Measurements from ENCODE around the gene RHEX.

RHEX gene

GRCh38 chr1:206125346-206125745, 72.4 kb downstream of the RHEX start:
- H3K36me3 ChIP-seq (replicated peaks in 1 of 2; ENCODE audit: control insufficient read depth in 2 of 2, insufficient read depth in 2 of 2, low read length in 2 of 2) = no peaks in the 10 kb centered on the region
- H3K14ac ChIP-seq (ENCODE audit: low read length) = no peak overlapping the region
- no peak overlapping the region for H3K18ac ChIP-seq (ENCODE audit: low read length)
- DNase-seq (ENCODE audit: low spot score) = no peak
- no peak overlapping the region for H3K4me3 ChIP-seq (ENCODE audit: low read length in 2 of 2)
- H3K9ac ChIP-seq (ENCODE audit: low read depth, low read length, poor library complexity) = no peak overlapping the region
- H2BK12ac ChIP-seq (ENCODE audit: low read length) = no peak overlapping the region
- no peak overlapping the region for H3K4ac ChIP-seq (ENCODE audit: low read length)
- peaks cover 2 to 5% of the 10 kb centered on the region in 2 donors for H3K9me3 ChIP-seq (replicated peaks in 1 of 2; ENCODE audit: control insufficient read depth in 2 of 2, insufficient read depth in 1 of 2, low read depth in 1 of 2, low read length in 2 of 2)
- peaks cover 0 to 31% (median 0%) of the 10 kb centered on the region in 3 experiments for H3K27me3 ChIP-seq (ENCODE audit: control insufficient read depth in 3 of 3, insufficient read depth in 3 of 3, low read depth in 1 of 3, low read length in 3 of 3)
- H2BK15ac ChIP-seq (ENCODE audit: low read length) = no peak overlapping the region
- WGBS, 2 donors (ENCODE audit: extremely low coverage in 2 of 2, insufficient read length in 2 of 2, insufficient replicate concordance in 1 of 2) = no CpG with 5 or more reads among the region's 1 CpG
- no peak overlapping the region for H3K27ac ChIP-seq (replicated peaks; ENCODE audit: low read length)
- no peak overlapping the region for H4K8ac ChIP-seq (ENCODE audit: low read depth, low read length)
- no peak overlapping the region for H2AFZ ChIP-seq (ENCODE audit: low read length)
- no peak overlapping the region for H2AK5ac ChIP-seq (ENCODE audit: low read depth, low read length)
- no peak overlapping the region for H2BK120ac ChIP-seq (ENCODE audit: low read depth, low read length)
- no peak overlapping the region for H4K91ac ChIP-seq (ENCODE audit: low read depth, low read length, poor library complexity)
- no peak overlapping the region for H3K23ac ChIP-seq (ENCODE audit: low read depth, low read length, poor library complexity)
- H2BK5ac ChIP-seq (ENCODE audit: low read length) = no peak overlapping the region
- H3K4me1 ChIP-seq (ENCODE audit: control insufficient read depth in 2 of 2, insufficient read depth in 1 of 2, low read depth in 1 of 2, low read length in 2 of 2) = no peaks in the 10 kb centered on the region
- no peak overlapping the region for H3K4me2 ChIP-seq (ENCODE audit: insufficient read depth, low read length, poor library complexity, severe bottlenecking)
- no peaks in the 10 kb centered on the region for H3K79me1 ChIP-seq (ENCODE audit: low read depth, low read length)

- no peaks in the 10 kb centered on the region for H3K79me1 ChIP-seq (ENCODE audit: low read depth, low read length)
- no peak overlapping the region for H3K27ac ChIP-seq (replicated peaks; ENCODE audit: low read length)
- no peak overlapping the region for H2AFZ ChIP-seq (ENCODE audit: low read length)
- peaks cover 0 to 2% of the 10 kb centered on the region in 2 donors for H3K9me3 ChIP-seq (replicated peaks in 1 of 2; ENCODE audit: control insufficient read depth in 2 of 2, insufficient read depth in 1 of 2, low read depth in 1 of 2, low read length in 2 of 2)
- no peak overlapping the region for H2BK120ac ChIP-seq (ENCODE audit: low read depth, low read length)
- H2BK15ac ChIP-seq (ENCODE audit: low read length) = no peak overlapping the region
- no peak overlapping the region for H3K4me3 ChIP-seq (ENCODE audit: low read length in 2 of 2)
- no peak overlapping the region for H3K4me2 ChIP-seq (ENCODE audit: insufficient read depth, low read length, poor library complexity, severe bottlenecking)
- H3K4me1 ChIP-seq (ENCODE audit: control insufficient read depth in 2 of 2, insufficient read depth in 1 of 2, low read depth in 1 of 2, low read length in 2 of 2) = no peaks in the 10 kb centered on the region
- no peak for DNase-seq (ENCODE audit: low spot score)
- H2BK12ac ChIP-seq (ENCODE audit: low read length) = no peak overlapping the region
- H4K8ac ChIP-seq (ENCODE audit: low read depth, low read length) = no peak overlapping the region
- H2AK5ac ChIP-seq (ENCODE audit: low read depth, low read length) = no peak overlapping the region
- H4K91ac ChIP-seq (ENCODE audit: low read depth, low read length, poor library complexity) = no peak overlapping the region
- no peaks in the 10 kb centered on the region for H3K36me3 ChIP-seq (replicated peaks in 1 of 2; ENCODE audit: control insufficient read depth in 2 of 2, insufficient read depth in 2 of 2, low read length in 2 of 2)
- no peak overlapping the region for H3K9ac ChIP-seq (ENCODE audit: low read depth, low read length, poor library complexity)
- no peak overlapping the region for H3K4ac ChIP-seq (ENCODE audit: low read length)
- H3K27me3 ChIP-seq (ENCODE audit: control insufficient read depth in 3 of 3, insufficient read depth in 3 of 3, low read depth in 1 of 3, low read length in 3 of 3) = peaks cover 0 to 39% (median 0%) of the 10 kb centered on the region in 3 experiments
- no CpG with 5 or more reads among the region's 9 CpGs for WGBS, 2 donors (ENCODE audit: extremely low coverage in 2 of 2, insufficient read length in 2 of 2, insufficient replicate concordance in 1 of 2)
- H3K23ac ChIP-seq (ENCODE audit: low read depth, low read length, poor library complexity) = no peak overlapping the region
- H2BK5ac ChIP-seq (ENCODE audit: low read length) = no peak overlapping the region
- no peak overlapping the region for H3K14ac ChIP-seq (ENCODE audit: low read length)
- H3K18ac ChIP-seq (ENCODE audit: low read length) = no peak overlapping the region
Observed at GRCh38 chr1:206127336-206127735, 74.4 kb downstream of the RHEX start.

- Histone ChIP-seq H3K18ac (ENCODE audit: low read length) (no peak overlapping the region), H3K4me2 (ENCODE audit: insufficient read depth, low read length, poor library complexity, severe bottlenecking) (no peak overlapping the region), H3K9ac (ENCODE audit: low read depth, low read length, poor library complexity) (no peak overlapping the region), H2BK120ac (ENCODE audit: low read depth, low read length) (no peak overlapping the region), H3K27ac (replicated peaks; ENCODE audit: low read length) (no peak overlapping the region), H2BK5ac (ENCODE audit: low read length) (no peak overlapping the region), H2AFZ (ENCODE audit: low read length) (no peak overlapping the region), H4K91ac (ENCODE audit: low read depth, low read length, poor library complexity) (no peak overlapping the region), H3K4me3 (ENCODE audit: low read length in 2 of 2) (no peak overlapping the region), H2BK12ac (ENCODE audit: low read length) (no peak overlapping the region), H3K4me1 (ENCODE audit: control insufficient read depth in 2 of 2, insufficient read depth in 1 of 2, low read depth in 1 of 2, low read length in 2 of 2) (no peaks in the 10 kb centered on the region), H3K14ac (ENCODE audit: low read length) (no peak overlapping the region), H2AK5ac (ENCODE audit: low read depth, low read length) (no peak overlapping the region), H2BK15ac (ENCODE audit: low read length) (no peak overlapping the region), H4K8ac (ENCODE audit: low read depth, low read length) (no peak overlapping the region), H3K36me3 (replicated peaks in 1 of 2; ENCODE audit: control insufficient read depth in 2 of 2, insufficient read depth in 2 of 2, low read length in 2 of 2) (no peaks in the 10 kb centered on the region), H3K4ac (ENCODE audit: low read length) (no peak overlapping the region), H3K23ac (ENCODE audit: low read depth, low read length, poor library complexity) (no peak overlapping the region), H3K9me3 (replicated peaks in 1 of 2; ENCODE audit: control insufficient read depth in 2 of 2, insufficient read depth in 1 of 2, low read depth in 1 of 2, low read length in 2 of 2) (peaks cover 0 to 2% of the 10 kb centered on the region in 2 donors), H3K27me3 (ENCODE audit: control insufficient read depth in 3 of 3, insufficient read depth in 3 of 3, low read depth in 1 of 3, low read length in 3 of 3) (peaks cover 0 to 39% (median 0%) of the 10 kb centered on the region in 3 experiments), H3K79me1 (ENCODE audit: low read depth, low read length) (no peaks in the 10 kb centered on the region)
- WGBS, 2 donors (ENCODE audit: extremely low coverage in 2 of 2, insufficient read length in 2 of 2, insufficient replicate concordance in 1 of 2) = no CpG with 5 or more reads among the region's 4 CpGs
- no peak for DNase-seq (ENCODE audit: low spot score)
Observed at GRCh38 chr1:206128196-206128595, 75.2 kb downstream of the RHEX start.

- Histone ChIP-seq H3K23ac (ENCODE audit: low read depth, low read length, poor library complexity) (no peak overlapping the region), H3K4me1 (ENCODE audit: control insufficient read depth in 2 of 2, insufficient read depth in 1 of 2, low read depth in 1 of 2, low read length in 2 of 2) (peaks cover 0 to 1% of the 10 kb centered on the region in 2 donors), H3K4ac (ENCODE audit: low read length) (no peak overlapping the region), H3K4me3 (ENCODE audit: low read length in 2 of 2) (no peak overlapping the region), H2BK5ac (ENCODE audit: low read length) (no peak overlapping the region), H3K9ac (ENCODE audit: low read depth, low read length, poor library complexity) (no peak overlapping the region), H2AFZ (ENCODE audit: low read length) (no peak overlapping the region), H3K18ac (ENCODE audit: low read length) (no peak overlapping the region), H3K36me3 (replicated peaks in 1 of 2; ENCODE audit: control insufficient read depth in 2 of 2, insufficient read depth in 2 of 2, low read length in 2 of 2) (no peaks in the 10 kb centered on the region), H3K27me3 (ENCODE audit: control insufficient read depth in 3 of 3, insufficient read depth in 3 of 3, low read depth in 1 of 3, low read length in 3 of 3) (peaks cover 0 to 38% (median 0%) of the 10 kb centered on the region in 3 experiments), H3K14ac (ENCODE audit: low read length) (no peak overlapping the region), H2BK120ac (ENCODE audit: low read depth, low read length) (no peak overlapping the region), H2BK15ac (ENCODE audit: low read length) (no peak overlapping the region), H2AK5ac (ENCODE audit: low read depth, low read length) (no peak overlapping the region), H4K8ac (ENCODE audit: low read depth, low read length) (no peak overlapping the region), H3K79me1 (ENCODE audit: low read depth, low read length) (no peaks in the 10 kb centered on the region), H4K91ac (ENCODE audit: low read depth, low read length, poor library complexity) (no peak overlapping the region), H3K9me3 (replicated peaks in 1 of 2; ENCODE audit: control insufficient read depth in 2 of 2, insufficient read depth in 1 of 2, low read depth in 1 of 2, low read length in 2 of 2) (peaks cover 0 to 2% of the 10 kb centered on the region in 2 donors), H3K27ac (replicated peaks; ENCODE audit: low read length) (no peak overlapping the region), H2BK12ac (ENCODE audit: low read length) (no peak overlapping the region), H3K4me2 (ENCODE audit: insufficient read depth, low read length, poor library complexity, severe bottlenecking) (no peak overlapping the region)
- DNase-seq (ENCODE audit: low spot score) = no peak
- no CpG with 5 or more reads among the region's 7 CpGs for WGBS, 2 donors (ENCODE audit: extremely low coverage in 2 of 2, insufficient read length in 2 of 2, insufficient replicate concordance in 1 of 2)
Observed at GRCh38 chr1:206131037-206131436, 78.1 kb downstream of the RHEX start.

All from neuronal stem cell (in vitro differentiated cells).